HEK293T (cell line): ENCODE measurements around the gene CUX1.

Experiments used
- BHLHE40 ChIP-seq: fragments of 450-650 bp; IDR thresholded peaks from 2 replicates; pipeline ENCODE4 v1.6.1; 2016; ENCODE audit warnings: mild to moderate bottlenecking, moderate library complexity, borderline replicate concordance
- ELF4 ChIP-seq: fragments of 450-650 bp; IDR thresholded peaks from 2 replicates; pipeline ENCODE4 v1.6.1; 2017; ENCODE audit warnings: antibody characterized with exemption

DNA sequence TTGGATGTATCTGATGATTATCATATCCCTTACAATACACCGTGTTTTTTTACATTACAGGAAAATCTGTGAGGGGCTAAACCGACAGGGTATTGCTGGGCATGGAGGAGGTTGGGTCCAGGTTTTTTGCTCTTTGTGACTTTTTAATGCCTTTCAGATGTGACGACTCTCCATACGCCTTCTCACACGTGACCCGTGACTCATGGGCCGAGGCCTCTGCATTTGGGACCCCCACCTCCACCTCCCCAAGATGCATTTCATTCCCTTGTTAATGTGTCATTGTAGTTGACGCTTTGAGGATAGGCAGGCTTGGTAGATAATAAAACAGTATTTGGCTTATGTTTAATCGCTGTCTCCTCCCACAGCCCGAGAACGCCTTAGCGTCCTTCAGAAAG, 95.3 kb downstream of the CUX1 start:
- TF ChIP-seq BHLHE40 (no peak), ELF4 (no peak)
